Gastrocnemius medialis (tissue), 4 donors: ENCODE measurements around the gene MRPL51. TPM values are rescaled to one million over a fixed set of nuclear protein-coding genes. Genes with fewer than 3 reads are reported as not detected.
A peak's percentile ranks its signal among the peaks of the same experiment; 100 is the strongest.
"Not testable (repeated sequence)": the region's sequence is repeated elsewhere in the genome, so short reads cannot be mapped to it uniquely, and the experiment has no call there.

Source experiments
- ATAC-seq, 2 donors: fragments of 150-250 bp; one replicate each; pipeline ENCODE4 v1.9.1; 2016
- DNase-seq, 2 donors: peaks; one replicate each; pipeline ENCODE4 v3.0.0-alpha.2; 2019
- H3K27ac ChIP-seq, 4 donors: fragments of 200-600 bp; sonication (generic); 1 replicate in 1 of 4; 2 replicates in 3 of 4; pipeline ENCODE4 v1.5.1; 2016 to 2018; ENCODE audit warnings: mild to moderate bottlenecking in 2 of 4, moderate library complexity in 1 of 4
- H3K27me3 ChIP-seq, 3 donors: fragments of 200-600 bp; sonication (generic) in 2 of 3; 1 replicate in 1 of 3; 2 replicates in 2 of 3; pipeline versions ENCODE4 v1.5.1 to v1.6.0; 2016 to 2019; ENCODE audit warnings: mild to moderate bottlenecking in 1 of 3, moderate library complexity in 1 of 3
- H3K36me3 ChIP-seq, 2 donors: fragments of 200-600 bp; sonication (generic) in 1 of 2; one replicate each; pipeline ENCODE4 v1.5.1; 2017 to 2018
- H3K4me1 ChIP-seq, 2 donors: fragments of 200-600 bp; sonication (generic) in 1 of 2; one replicate each; pipeline ENCODE4 v1.5.1; 2016 to 2017; ENCODE audit warnings: mild to moderate bottlenecking in 2 of 2
- H3K4me3 ChIP-seq, 4 donors: fragments of 200-600 bp; sonication (generic) in 3 of 4; 1 replicate in 1 of 4; 2 replicates in 3 of 4; pipeline ENCODE4 v1.5.1; 2016 to 2019; ENCODE audit warnings: mild to moderate bottlenecking in 2 of 4
- H3K9me3 ChIP-seq, 3 donors: fragments of 200-600 bp; sonication (generic) in 2 of 3; 1 replicate in 1 of 3; 2 replicates in 2 of 3; pipeline ENCODE4 v1.5.1; 2016 to 2019
- POLR2A ChIP-seq, 2 donors: fragments of 450-650 bp; IDR thresholded peaks; one replicate each; pipeline ENCODE4 v1.6.1; 2017; ENCODE audit warnings: antibody characterized with exemption in 2 of 2, mild to moderate bottlenecking in 2 of 2, moderate library complexity in 2 of 2
- in situ Hi-C, 4 donors: fragments of 200-750 bp; cut with MboI; loops; one replicate each; pipeline versions ENCODE4 v1.15.0 to v1.8.0; 2017; ENCODE audit warnings: low sequenced_read_pairs in 4 of 4
- intact Hi-C: fragments of 100-400 bp; cut with DNase I; formaldehyde crosslinking; loops from one replicate; pipeline ENCODE4 v1.15.1; 2023; ENCODE audit warnings: low total_unique reads
- total RNA-seq, 4 donors: library from RNA; depleted of rRNA; stranded (reverse); fragments of >200 nt; gene quantifications; one replicate each; pipeline versions ENCODE4 v1.1.0 to v1.2.3, GENCODE V29; 2016
- TF ChIP-seq, protein P1 (sequence below), 5 experiments: fragments of 450-650 bp in 3 of 5; fragments of 200-600 bp in 2 of 5; sonication (generic) in 2 of 5; IDR thresholded peaks in 4 of 5; conservative IDR thresholded peaks in 1 of 5; 1 replicate in 4 of 5; 2 replicates in 1 of 5; pipeline ENCODE4 v1.5.1; 2016 to 2019; ENCODE audit warnings: antibody characterized with exemption in 5 of 5, mild to moderate bottlenecking in 3 of 5, moderate library complexity in 3 of 5

Gene MRPL51
- total RNA-seq, 4 donors from 2014 or later = 76.6 to 147 (median 124) TPM

DNA sequence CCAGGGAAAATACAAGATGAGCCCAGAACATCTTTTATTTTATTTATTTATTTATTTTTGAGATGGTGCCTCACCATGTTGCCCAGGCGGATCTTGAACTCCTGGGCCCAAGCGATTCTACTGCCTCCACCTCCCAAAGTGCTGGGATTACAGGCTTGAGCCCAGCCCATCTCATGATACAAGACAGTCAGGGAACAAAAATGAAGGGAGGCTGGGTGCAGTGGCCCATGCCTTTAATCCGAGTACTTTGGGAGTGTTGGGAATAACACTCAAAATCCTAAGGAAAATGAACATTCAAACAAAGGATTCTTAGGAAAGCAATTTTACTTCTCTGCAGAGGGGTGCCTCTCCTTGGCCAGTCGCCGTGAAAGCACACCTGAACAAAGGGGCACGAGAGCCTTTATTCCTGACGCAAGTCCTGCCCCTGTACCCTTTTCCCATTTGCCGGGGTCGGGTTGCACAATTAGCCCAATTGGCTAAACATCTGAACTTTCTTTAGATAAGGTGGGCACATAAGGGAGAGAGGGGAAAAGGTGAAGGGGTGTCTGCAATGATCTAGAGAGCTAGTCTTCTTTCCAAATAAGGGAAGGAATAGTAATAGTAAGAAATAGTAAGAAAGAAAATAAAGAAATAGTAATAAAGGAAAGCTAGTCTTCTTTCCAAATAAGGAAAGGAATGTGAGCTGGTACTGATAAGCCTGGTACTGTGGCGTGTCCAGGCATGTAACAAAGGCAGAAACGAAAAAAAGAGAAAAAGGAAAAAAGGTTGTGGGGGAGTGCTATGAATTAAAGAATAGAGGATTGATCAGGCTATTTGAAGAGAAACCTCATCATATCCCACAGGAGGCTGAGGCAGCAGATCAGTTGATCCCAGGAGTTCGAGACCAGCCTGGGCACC, 14.3 kb upstream of the MRPL51 start:
- in situ Hi-C loops = no loop called here
- Histone ChIP-seq H3K4me3 (no peak overlapping the region), H3K27ac (no peak overlapping the region), H3K27me3 (no peaks in the 10 kb centered on the region), H3K4me1 (no peaks in the 10 kb centered on the region), H3K9me3 (no peaks in the 10 kb centered on the region), H3K36me3 (peaks cover 0 to 27% of the 10 kb centered on the region in 2 donors)
- TF ChIP-seq POLR2A (IDR thresholded peaks at IDR 0.05) = no peak
- TF ChIP-seq, protein P1, sequence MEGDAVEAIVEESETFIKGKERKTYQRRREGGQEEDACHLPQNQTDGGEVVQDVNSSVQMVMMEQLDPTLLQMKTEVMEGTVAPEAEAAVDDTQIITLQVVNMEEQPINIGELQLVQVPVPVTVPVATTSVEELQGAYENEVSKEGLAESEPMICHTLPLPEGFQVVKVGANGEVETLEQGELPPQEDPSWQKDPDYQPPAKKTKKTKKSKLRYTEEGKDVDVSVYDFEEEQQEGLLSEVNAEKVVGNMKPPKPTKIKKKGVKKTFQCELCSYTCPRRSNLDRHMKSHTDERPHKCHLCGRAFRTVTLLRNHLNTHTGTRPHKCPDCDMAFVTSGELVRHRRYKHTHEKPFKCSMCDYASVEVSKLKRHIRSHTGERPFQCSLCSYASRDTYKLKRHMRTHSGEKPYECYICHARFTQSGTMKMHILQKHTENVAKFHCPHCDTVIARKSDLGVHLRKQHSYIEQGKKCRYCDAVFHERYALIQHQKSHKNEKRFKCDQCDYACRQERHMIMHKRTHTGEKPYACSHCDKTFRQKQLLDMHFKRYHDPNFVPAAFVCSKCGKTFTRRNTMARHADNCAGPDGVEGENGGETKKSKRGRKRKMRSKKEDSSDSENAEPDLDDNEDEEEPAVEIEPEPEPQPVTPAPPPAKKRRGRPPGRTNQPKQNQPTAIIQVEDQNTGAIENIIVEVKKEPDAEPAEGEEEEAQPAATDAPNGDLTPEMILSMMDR (IDR thresholded peaks at IDR 0.05 in 4 of 5, conservative IDR thresholded peaks at IDR 0.05 in 1 of 5) = no peak
- intact Hi-C loops = no loop called here
- ATAC-seq (no peak), DNase-seq (no peak)

DNA sequence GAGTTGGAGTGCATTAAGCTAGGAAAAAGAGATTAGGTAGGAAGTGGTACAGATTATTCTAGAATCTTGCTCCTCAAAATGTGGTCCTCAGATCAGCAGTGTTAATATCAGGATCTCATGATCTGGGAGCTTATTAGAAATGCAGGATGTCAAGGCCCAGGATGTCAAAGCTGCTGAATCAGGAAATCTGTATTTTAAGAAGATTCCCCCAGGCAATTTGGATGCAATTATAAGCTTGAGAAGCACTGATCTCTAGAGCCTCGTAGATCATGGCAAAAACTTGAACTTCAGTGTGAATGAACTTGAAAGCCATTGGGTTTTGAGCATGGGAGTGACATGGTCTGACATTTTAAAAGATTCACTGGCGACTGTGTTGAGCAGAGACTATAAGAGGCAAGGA, 7.4 kb upstream of the MRPL51 start:
- no peak for ATAC-seq
- intact Hi-C loops (no loop called here), in situ Hi-C loops (no loop called here)
- H3K27me3 ChIP-seq = no peaks in the 10 kb centered on the region
- DNase-seq = no peak
- TF ChIP-seq, protein P1 (IDR thresholded peaks at IDR 0.05 in 4 of 5, conservative IDR thresholded peaks at IDR 0.05 in 1 of 5) = no peak
- no peak for TF ChIP-seq POLR2A (IDR thresholded peaks at IDR 0.05)
- peaks cover 0 to 45% of the 10 kb centered on the region in 2 donors for H3K36me3 ChIP-seq
- H3K4me3 ChIP-seq = no peak overlapping the region
- no peak overlapping the region for H3K27ac ChIP-seq
- H3K9me3 ChIP-seq = no peaks in the 10 kb centered on the region
- peaks cover under 1 to 2% of the 10 kb centered on the region in 2 donors for H3K4me1 ChIP-seq

GRCh38 chr12:6497291-6497690, 4.2 kb upstream of the MRPL51 start:
- in situ Hi-C loops = not testable (repeated sequence)

DNA sequence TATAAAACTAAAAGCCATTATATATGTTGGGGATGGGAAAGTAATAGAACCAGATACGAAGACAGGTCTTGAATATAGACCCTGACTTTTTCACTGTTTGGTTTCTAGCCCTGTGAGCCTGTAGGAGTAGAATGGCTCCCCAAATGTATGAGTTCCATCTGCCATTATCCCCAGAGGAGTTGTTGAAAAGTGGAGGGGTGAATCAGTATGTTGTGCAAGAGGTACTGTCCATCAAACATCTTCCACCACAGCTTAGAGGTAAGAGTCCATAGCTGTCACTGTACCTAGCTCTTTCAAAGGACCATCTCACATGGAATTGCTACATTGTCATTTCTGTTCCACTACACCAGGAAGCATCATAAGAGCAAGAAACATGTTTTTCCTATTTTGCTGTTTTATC, 1.9 kb upstream of the MRPL51 start:
- peaks cover 4 to 53% of the 10 kb centered on the region in 2 donors for H3K36me3 ChIP-seq
- DNase-seq (no peak), ATAC-seq (no peak)
- in situ Hi-C loops = loop anchor here in 1 of 4 donors (5.0 kb wide), 1 partner anchor 37 kb away; the partner anchor contains the start of gene GAPDH
- intact Hi-C loops = loop anchor here (5.0 to 10.0 kb wide), 2 partner anchors 158 to 190 kb away; partner anchors contain the start of gene ZNF384
- H3K27me3 ChIP-seq = no peaks in the 10 kb centered on the region
- no peaks in the 10 kb centered on the region for H3K9me3 ChIP-seq
- H3K4me3 ChIP-seq = peak overlapping the region in 2 of 4 donors; percentile 65 to 81
- H3K27ac ChIP-seq = no peak overlapping the region
- H3K4me1 ChIP-seq = peaks cover 21 to 27% of the 10 kb centered on the region in 2 donors
- TF ChIP-seq, protein P1 (IDR thresholded peaks at IDR 0.05 in 4 of 5, conservative IDR thresholded peaks at IDR 0.05 in 1 of 5) = no peak
- TF ChIP-seq POLR2A (IDR thresholded peaks at IDR 0.05) = no peak

More at GRCh38 chr12:6497291-6497690, 4.2 kb upstream of the MRPL51 start:
- peaks cover 18 to 21% of the 10 kb centered on the region in 2 donors for H3K4me1 ChIP-seq
- not testable (repeated sequence) for H3K27me3 ChIP-seq, H3K9me3 ChIP-seq, ATAC-seq, H3K27ac ChIP-seq, DNase-seq, H3K4me3 ChIP-seq
- intact Hi-C loops = loop anchor here (10.0 kb wide), 1 partner anchor 188 kb away; the partner anchor contains the start of gene ZNF384
- H3K36me3 ChIP-seq = peaks cover 0 to 45% of the 10 kb centered on the region in 2 donors

GRCh38 chr12:6494258-6494743, 1.2 kb upstream of the MRPL51 start:
- Histone ChIP-seq H3K27ac (peak overlapping the region; percentile 51 to 100 (median 98)), H3K4me3 (peak overlapping the region; percentile 65 to 99 (median 84)), H3K27me3 (no peaks in the 10 kb centered on the region), H3K4me1 (peaks cover 21 to 27% of the 10 kb centered on the region in 2 donors), H3K9me3 (no peaks in the 10 kb centered on the region), H3K36me3 (peaks cover 4 to 47% of the 10 kb centered on the region in 2 donors)
- DNase-seq (no peak), ATAC-seq (no peak)
- intact Hi-C loops = loop anchor here (5.0 to 10.0 kb wide), 2 partner anchors 157 to 190 kb away; partner anchors contain the start of gene ZNF384
- in situ Hi-C loops = loop anchor here in 1 of 4 donors (5.0 kb wide), 1 partner anchor 38 kb away; the partner anchor contains the start of gene GAPDH
- no peak for TF ChIP-seq POLR2A (IDR thresholded peaks at IDR 0.05)
- TF ChIP-seq, protein P1 (IDR thresholded peaks at IDR 0.05 in 4 of 5, conservative IDR thresholded peaks at IDR 0.05 in 1 of 5) = no peak
